Measurements from ENCODE around the gene PTPRE. TPM values are rescaled to one million over a fixed set of nuclear protein-coding genes. Genes with fewer than 3 reads are reported as not detected.

The PTPRE gene
- total RNA-seq, 3 donors from 2014 or later (not counting 1 experiment from before 2014, with no cell fraction given) = 274 to 280 (median 275) TPM

DNA sequence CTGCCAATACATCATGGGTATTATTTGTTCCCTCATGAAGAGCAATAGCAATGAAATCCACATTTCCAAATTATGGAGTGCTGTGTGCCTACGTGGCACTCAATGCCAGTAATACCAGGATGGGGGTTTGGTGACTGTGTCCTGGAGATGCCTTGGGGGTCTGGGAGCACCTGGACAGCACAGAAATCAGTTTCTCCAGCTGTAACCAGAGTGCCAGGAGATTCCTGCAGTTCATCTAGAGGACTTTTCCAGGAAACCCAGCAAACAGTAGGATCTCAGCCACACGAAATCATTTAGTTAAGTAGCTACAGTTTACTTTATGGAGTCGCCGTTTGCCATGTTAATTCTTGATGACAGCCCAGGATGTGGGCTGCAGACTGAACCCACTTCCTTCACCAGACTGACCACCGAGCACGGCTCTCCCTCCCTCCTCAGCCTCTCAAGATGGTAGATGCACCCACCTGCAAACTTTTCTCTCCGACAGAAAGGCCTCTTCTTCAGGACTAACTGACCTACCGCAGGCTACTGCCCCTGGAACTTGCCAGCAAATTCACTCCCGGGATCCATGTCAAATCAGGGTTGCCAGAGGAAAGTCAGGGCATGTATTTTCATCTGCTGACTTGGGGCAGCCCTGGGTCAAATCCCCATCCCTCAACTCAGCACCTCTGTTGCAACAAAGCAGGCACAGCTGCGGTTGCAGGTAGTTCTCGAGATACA, 189.0 kb downstream of the PTPRE start:
- intact Hi-C loops (cut with micrococcal nuclease) = loop anchor here (5.0 kb wide), 1 partner anchor 51 kb away; no protein-coding TSS in a partner anchor
- TF ChIP-seq, protein P1, sequence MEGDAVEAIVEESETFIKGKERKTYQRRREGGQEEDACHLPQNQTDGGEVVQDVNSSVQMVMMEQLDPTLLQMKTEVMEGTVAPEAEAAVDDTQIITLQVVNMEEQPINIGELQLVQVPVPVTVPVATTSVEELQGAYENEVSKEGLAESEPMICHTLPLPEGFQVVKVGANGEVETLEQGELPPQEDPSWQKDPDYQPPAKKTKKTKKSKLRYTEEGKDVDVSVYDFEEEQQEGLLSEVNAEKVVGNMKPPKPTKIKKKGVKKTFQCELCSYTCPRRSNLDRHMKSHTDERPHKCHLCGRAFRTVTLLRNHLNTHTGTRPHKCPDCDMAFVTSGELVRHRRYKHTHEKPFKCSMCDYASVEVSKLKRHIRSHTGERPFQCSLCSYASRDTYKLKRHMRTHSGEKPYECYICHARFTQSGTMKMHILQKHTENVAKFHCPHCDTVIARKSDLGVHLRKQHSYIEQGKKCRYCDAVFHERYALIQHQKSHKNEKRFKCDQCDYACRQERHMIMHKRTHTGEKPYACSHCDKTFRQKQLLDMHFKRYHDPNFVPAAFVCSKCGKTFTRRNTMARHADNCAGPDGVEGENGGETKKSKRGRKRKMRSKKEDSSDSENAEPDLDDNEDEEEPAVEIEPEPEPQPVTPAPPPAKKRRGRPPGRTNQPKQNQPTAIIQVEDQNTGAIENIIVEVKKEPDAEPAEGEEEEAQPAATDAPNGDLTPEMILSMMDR (IDR thresholded peaks at IDR 0.05) = no peak
- Histone ChIP-seq H3K36me3 (ENCODE audit: control insufficient read depth, insufficient read depth, low read length) (no peaks in the 10 kb centered on the region), H3K4me3 (ENCODE audit: low read length) (peak overlapping the region; percentile 33), H3K27me3 (ENCODE audit: control insufficient read depth, insufficient read depth, low read length) (no peaks in the 10 kb centered on the region), H3K27ac (ENCODE audit: low read length) (peak overlapping the region; percentile 75), H3K9me3 (ENCODE audit: control insufficient read depth, insufficient read depth, low read length) (no peaks in the 10 kb centered on the region), H3K4me1 (ENCODE audit: control insufficient read depth, insufficient read depth, low read length) (peaks cover 39% of the 10 kb centered on the region)
- H3K4me3 Mint-ChIP-seq = peak overlapping the region; percentile 87
- peaks cover 41 to 47% of the 10 kb centered on the region in 2 donors for H3K4me1 Mint-ChIP-seq
- no peaks in the 10 kb centered on the region for H3K36me3 Mint-ChIP-seq
- DNase-seq = peak; percentile 44 to 61
- H3K27ac Mint-ChIP-seq = peak overlapping the region; percentile 85 to 90
- ATAC-seq = peak; percentile 58 to 73 (median 70)
- WGBS (ENCODE audit: insufficient coverage) = 34% methylated on average over 11 of the region's 11 CpGs
- H3K27me3 Mint-ChIP-seq (ENCODE audit: low read depth in 2 of 2) = no peaks in the 10 kb centered on the region
- H3K9me3 Mint-ChIP-seq = no peaks in the 10 kb centered on the region

DNA sequence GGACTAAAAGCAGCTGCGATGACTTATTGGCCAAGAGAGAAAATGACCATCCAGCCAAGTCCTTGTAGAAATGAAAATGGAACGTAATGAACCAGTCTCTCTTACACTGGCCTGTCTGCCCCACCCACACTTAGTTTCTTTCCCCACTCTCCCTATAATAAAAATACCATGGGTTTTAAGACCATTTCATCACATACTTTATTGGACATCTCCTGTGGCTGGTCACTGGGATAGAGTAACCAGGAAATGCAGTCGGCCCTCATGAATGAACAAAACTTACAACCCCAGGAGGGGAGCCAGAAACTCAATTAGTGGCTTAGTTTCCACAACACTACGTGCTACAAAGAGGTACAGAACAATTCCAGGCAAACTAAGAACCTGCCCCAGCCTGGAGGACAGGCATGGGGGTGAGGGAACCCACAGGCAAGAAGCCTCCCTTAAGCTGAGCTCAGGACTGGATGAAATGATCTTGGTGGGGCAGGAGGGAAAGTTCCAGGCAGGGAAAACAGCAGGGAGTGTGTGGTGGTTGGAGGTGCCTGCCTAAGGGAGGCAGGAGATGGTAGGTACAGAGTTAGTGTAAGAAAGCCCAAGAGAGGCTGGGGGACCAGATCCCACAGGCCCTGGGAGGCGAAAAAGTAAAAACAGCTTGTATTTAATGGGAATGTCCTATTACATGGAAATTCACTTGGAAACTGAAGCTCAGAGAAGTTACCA, 189.7 kb downstream of the PTPRE start:
- peak overlapping the region; percentile 75 for H3K27ac ChIP-seq (ENCODE audit: low read length)
- H3K27me3 Mint-ChIP-seq (ENCODE audit: low read depth in 2 of 2) = peaks cover 4 to 6% of the 10 kb centered on the region in 2 donors
- H3K9me3 ChIP-seq (ENCODE audit: control insufficient read depth, insufficient read depth, low read length) = no peaks in the 10 kb centered on the region
- ATAC-seq (no peak), DNase-seq (no peak)
- TF ChIP-seq, protein P1 (IDR thresholded peaks at IDR 0.05) = no peak
- no peaks in the 10 kb centered on the region for H3K27me3 ChIP-seq (ENCODE audit: control insufficient read depth, insufficient read depth, low read length)
- peak overlapping the region; percentile 85 to 90 for H3K27ac Mint-ChIP-seq
- no peaks in the 10 kb centered on the region for H3K36me3 ChIP-seq (ENCODE audit: control insufficient read depth, insufficient read depth, low read length)
- H3K36me3 Mint-ChIP-seq = no peaks in the 10 kb centered on the region
- H3K9me3 Mint-ChIP-seq = no peaks in the 10 kb centered on the region
- peak overlapping the region; percentile 87 for H3K4me3 Mint-ChIP-seq
- no peak overlapping the region for H3K4me3 ChIP-seq (ENCODE audit: low read length)
- WGBS (ENCODE audit: insufficient coverage) = 84% methylated on average over 5 of the region's 5 CpGs
- peaks cover 41 to 52% of the 10 kb centered on the region in 2 donors for H3K4me1 Mint-ChIP-seq
- H3K4me1 ChIP-seq (ENCODE audit: control insufficient read depth, insufficient read depth, low read length) = peaks cover 39% of the 10 kb centered on the region
- intact Hi-C loops (cut with micrococcal nuclease) = loop anchor here (5.0 kb wide), 1 partner anchor 51 kb away; no protein-coding TSS in a partner anchor

DNA sequence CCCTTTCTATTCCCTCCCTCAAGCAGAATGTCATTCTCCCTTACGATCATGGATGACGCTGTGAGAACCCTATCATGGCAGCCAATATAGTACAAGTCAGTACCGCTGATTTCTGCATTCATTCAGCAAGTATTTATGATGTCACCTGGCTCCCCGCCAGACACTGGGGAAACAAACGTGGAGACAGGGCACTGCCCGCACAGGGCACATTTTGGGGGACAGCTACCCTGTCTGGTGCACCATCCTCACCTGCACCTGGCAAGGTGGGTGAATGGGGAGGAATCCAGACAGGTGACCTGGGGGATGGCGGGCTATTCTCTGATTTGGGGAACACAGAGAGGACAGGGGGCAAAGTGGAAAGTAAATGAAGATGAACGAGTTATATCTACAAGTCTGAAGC, 190.9 kb downstream of the PTPRE start:
- Mint-ChIP-seq H3K9me3 (no peaks in the 10 kb centered on the region), H3K27me3 (ENCODE audit: low read depth in 2 of 2) (peaks cover 6 to 7% of the 10 kb centered on the region in 2 donors), H3K36me3 (no peaks in the 10 kb centered on the region), H3K27ac (peak overlapping the region; percentile 34 to 36), H3K4me3 (no peak overlapping the region), H3K4me1 (peaks cover 44 to 52% of the 10 kb centered on the region in 2 donors)
- no peak overlapping the region for H3K27ac ChIP-seq (ENCODE audit: low read length)
- H3K27me3 ChIP-seq (ENCODE audit: control insufficient read depth, insufficient read depth, low read length) = no peaks in the 10 kb centered on the region
- 90% methylated on average over 8 of the region's 8 CpGs for WGBS (ENCODE audit: insufficient coverage)
- H3K9me3 ChIP-seq (ENCODE audit: control insufficient read depth, insufficient read depth, low read length) = no peaks in the 10 kb centered on the region
- H3K4me3 ChIP-seq (ENCODE audit: low read length) = no peak overlapping the region
- intact Hi-C loops (cut with micrococcal nuclease) = loop anchor here (5.0 kb wide), 1 partner anchor 50 kb away; no protein-coding TSS in a partner anchor
- TF ChIP-seq, protein P1 (IDR thresholded peaks at IDR 0.05) = no peak
- ATAC-seq = no peak
- no peak for DNase-seq
- H3K4me1 ChIP-seq (ENCODE audit: control insufficient read depth, insufficient read depth, low read length) = peaks cover 43% of the 10 kb centered on the region
- H3K36me3 ChIP-seq (ENCODE audit: control insufficient read depth, insufficient read depth, low read length) = no peaks in the 10 kb centered on the region
